H9 (cell line): ENCODE results near the gene IMPA2. TPM values are rescaled to one million over a fixed set of nuclear protein-coding genes. Genes with fewer than 3 reads are reported as not detected.

Source experiments
- DNase-seq: peaks from one replicate; pipeline ENCODE4 v3.0.0-alpha.2; 2017
- H2AFZ ChIP-seq: one replicate; pipeline ENCODE4 v1.6.1; 2013; ENCODE audit warnings: mild to moderate bottlenecking, low read length, control low read depth, moderate library complexity
- H2AK5ac ChIP-seq: 2 replicates; pipeline ENCODE4 v1.6.1; 2013; ENCODE audit warnings: low read length, control low read depth, mixed read lengths; ENCODE audit not compliant: insufficient read length
- H2BK120ac ChIP-seq: one replicate; pipeline ENCODE4 v1.6.1; 2013; ENCODE audit warnings: low read depth, mild to moderate bottlenecking, low read length, control low read depth, inconsistent platforms; ENCODE audit not compliant: poor library complexity, severe bottlenecking
- H2BK12ac ChIP-seq: 2 replicates; pipeline ENCODE4 v1.6.1; 2013; ENCODE audit warnings: low read length, control low read depth, mixed read lengths, low read depth; ENCODE audit not compliant: insufficient read length
- H2BK15ac ChIP-seq: 2 replicates; pipeline ENCODE4 v1.6.1; 2013; ENCODE audit warnings: low read depth, low read length, control low read depth
- H2BK20ac ChIP-seq: one replicate; pipeline ENCODE4 v1.6.1; 2013; ENCODE audit warnings: low read depth, mild to moderate bottlenecking, low read length, control low read depth, inconsistent platforms; ENCODE audit not compliant: poor library complexity, severe bottlenecking
- H2BK5ac ChIP-seq: 2 replicates; pipeline ENCODE4 v1.6.1; 2013; ENCODE audit warnings: low read length, control low read depth, mixed read lengths; ENCODE audit not compliant: insufficient read length
- H3K14ac ChIP-seq: 2 replicates; pipeline ENCODE4 v1.6.1; 2013; ENCODE audit warnings: low read length, control low read depth; ENCODE audit not compliant: insufficient read depth
- H3K18ac ChIP-seq: 2 replicates; pipeline ENCODE4 v1.6.1; 2013; ENCODE audit warnings: low read depth, mild to moderate bottlenecking, mixed read lengths, low read length, control low read depth; ENCODE audit not compliant: insufficient read length
- H3K23ac ChIP-seq: 2 replicates; pipeline ENCODE4 v1.6.1; 2013; ENCODE audit warnings: low read length, control low read depth, mixed read lengths, low read depth; ENCODE audit not compliant: insufficient read length
- H3K23me2 ChIP-seq: 2 replicates; pipeline ENCODE4 v1.6.1; 2013; ENCODE audit warnings: low read depth, mild to moderate bottlenecking, mixed read lengths, low read length, control low read depth; ENCODE audit not compliant: insufficient read length, poor library complexity, severe bottlenecking
- H3K27ac ChIP-seq: 2 replicates; pipeline ENCODE4 v1.5.1; 2013; ENCODE audit warnings: low read length, control low read depth, mixed read lengths, low read depth; ENCODE audit not compliant: insufficient read length
- H3K27me3 ChIP-seq: 2 replicates; pipeline ENCODE4 v1.6.1; 2013; ENCODE audit warnings: low read length, control low read depth, inconsistent platforms; ENCODE audit not compliant: insufficient read depth
- H3K4ac ChIP-seq: 2 replicates; pipeline ENCODE4 v1.6.1; 2013; ENCODE audit warnings: low read depth, mild to moderate bottlenecking, control low read depth, inconsistent platforms, low read length, moderate library complexity
- H3K4me1 ChIP-seq: 2 replicates; pipeline ENCODE4 v1.6.1; 2013; ENCODE audit warnings: low read length, control low read depth, inconsistent platforms; ENCODE audit not compliant: insufficient read depth
- H3K4me2 ChIP-seq: 2 replicates; pipeline ENCODE4 v1.6.1; 2013; ENCODE audit warnings: low read length, control low read depth, mixed read lengths; ENCODE audit not compliant: insufficient read length, insufficient read depth
- H3K56ac ChIP-seq: 2 replicates; pipeline ENCODE4 v1.6.1; 2013; ENCODE audit warnings: low read depth, mild to moderate bottlenecking, mixed read lengths, low read length, control low read depth; ENCODE audit not compliant: insufficient read length
- H3K79me1 ChIP-seq: 2 replicates; pipeline ENCODE4 v1.6.1; 2013; ENCODE audit warnings: low read depth, mild to moderate bottlenecking, moderate library complexity, low read length, control low read depth, inconsistent platforms; ENCODE audit not compliant: insufficient read depth, poor library complexity, severe bottlenecking
- H3K79me2 ChIP-seq: 2 replicates; pipeline ENCODE4 v1.6.1; 2013; ENCODE audit warnings: low read length, control low read depth, inconsistent platforms; ENCODE audit not compliant: insufficient read depth
- H3K9ac ChIP-seq: 2 replicates; pipeline ENCODE4 v1.6.1; 2013; ENCODE audit warnings: low read length, control low read depth, mixed read lengths; ENCODE audit not compliant: insufficient read length; ENCODE audit errors: extremely low read depth
- H3K9me3 ChIP-seq: one replicate; pipeline ENCODE4 v1.6.1; 2013; ENCODE audit warnings: low read depth, low read length, inconsistent platforms; ENCODE audit not compliant: control insufficient read depth
- H3T11ph ChIP-seq: one replicate; pipeline ENCODE4 v1.6.1; 2013; ENCODE audit warnings: mild to moderate bottlenecking, low read length, control low read depth, inconsistent platforms
- H4K20me1 ChIP-seq: one replicate; pipeline ENCODE4 v1.6.1; 2013; ENCODE audit not compliant: control insufficient read depth, insufficient read length, insufficient read depth
- H4K5ac ChIP-seq: 2 replicates; pipeline ENCODE4 v1.6.1; 2013; ENCODE audit warnings: low read depth, mild to moderate bottlenecking, mixed read lengths, low read length, control low read depth; ENCODE audit not compliant: insufficient read length
- H4K8ac ChIP-seq: replicated peaks from 2 replicates; pipeline ENCODE4 v1.6.1; 2013; ENCODE audit warnings: low read length, control low read depth, mixed read lengths, low read depth; ENCODE audit not compliant: insufficient read length
- H4K91ac ChIP-seq: 2 replicates; pipeline ENCODE4 v1.6.1; 2013; ENCODE audit warnings: low read depth, mild to moderate bottlenecking, moderate library complexity, mixed read lengths, low read length, control low read depth; ENCODE audit not compliant: insufficient read length
- H3K27ac Mint-ChIP-seq, 3 experiments: 2 replicates in 2 of 3; 3 replicates in 1 of 3; pipeline ENCODE4 v1.8.0; 2020 to 2021; ENCODE audit warnings: mixed read lengths in 3 of 3, mild to moderate bottlenecking in 1 of 3, moderate library complexity in 1 of 3
- H3K27me3 Mint-ChIP-seq: 2 replicates; pipeline ENCODE4 v1.8.0; 2021; ENCODE audit warnings: low read depth, mild to moderate bottlenecking, moderate library complexity, mixed read lengths
- H3K36me3 Mint-ChIP-seq, 3 experiments: 2 replicates in 2 of 3; 3 replicates in 1 of 3; pipeline ENCODE4 v1.8.0; 2020 to 2021; ENCODE audit warnings: low read depth in 3 of 3, mixed read lengths in 3 of 3; ENCODE audit not compliant: insufficient read depth in 1 of 3
- H3K4me1 Mint-ChIP-seq, 2 experiments: 2 replicates each; pipeline ENCODE4 v1.8.0; 2020; ENCODE audit warnings: mixed read lengths in 2 of 2
- H3K4me3 Mint-ChIP-seq, 2 experiments: 2 replicates in 1 of 2; 3 replicates in 1 of 2; pipeline ENCODE4 v1.8.0; 2020 to 2021; ENCODE audit warnings: mild to moderate bottlenecking in 2 of 2, mixed read lengths in 2 of 2, moderate library complexity in 1 of 2
- H3K9me3 Mint-ChIP-seq, 2 experiments: 2 replicates in 1 of 2; 3 replicates in 1 of 2; pipeline ENCODE4 v1.8.0; 2020; ENCODE audit warnings: mild to moderate bottlenecking in 2 of 2, mixed read lengths in 2 of 2, moderate library complexity in 1 of 2
- CTCF ChIP-seq: fragments of 200-600 bp; sonication (generic); conservative IDR thresholded peaks from 3 replicates; pipeline ENCODE4 v1.8.0; 2021; ENCODE audit warnings: antibody characterized with exemption, mild to moderate bottlenecking
- WGBS: extraction: QIAGEN DNeasy Blood & Tissue Kit; methylation state at CpG from one replicate; pipeline ENCODE4 v1.1.7; 2013; ENCODE audit warnings: missing lambda C conversion rate, low lambda C conversion rate, mixed read lengths; ENCODE audit not compliant: insufficient read length; ENCODE audit errors: extremely low coverage; 5-methylcytosine and 5-hydroxymethylcytosine counted together
- total RNA-seq: library from RNA; stranded (reverse); gene quantifications from 2 replicates; pipeline ENCODE4 v1.2.1, GENCODE V29; 2021

Gene IMPA2
- total RNA-seq, 1 experiment from 2014 or later: 73.8 TPM

- Histone ChIP-seq H3K9ac (peak overlapping the region; percentile 15), H3K23ac (no peak overlapping the region), H2BK15ac (no peak overlapping the region), H3K23me2 (peaks cover 8% of the 10 kb centered on the region), H2BK20ac (no peak overlapping the region), H2AFZ (no peak overlapping the region), H3K4ac (no peak overlapping the region), H2BK12ac (no peak overlapping the region), H3K18ac (no peak overlapping the region), H3K79me2 (peaks cover 18% of the 10 kb centered on the region; the same call in 1 of the 2 replicates), H2AK5ac (no peak overlapping the region), H3K56ac (no peak overlapping the region), H2BK120ac (no peak overlapping the region), H3K9me3 (no peaks in the 10 kb centered on the region), H3K27me3 (no peaks in the 10 kb centered on the region), H3T11ph (no peak overlapping the region), H4K8ac (no peak overlapping the region), H3K4me2 (peak overlapping the region; percentile 72), H4K20me1 (no peaks in the 10 kb centered on the region), H3K4me1 (peaks cover 19% of the 10 kb centered on the region), H3K79me1 (peaks cover 3% of the 10 kb centered on the region), H4K5ac (no peak overlapping the region), H2BK5ac (no peak overlapping the region), H3K14ac (no peak overlapping the region), H3K27ac (no peak overlapping the region), H4K91ac (no peak overlapping the region)
- no peak for DNase-seq
- Mint-ChIP-seq H3K27ac (no peak overlapping the region; a peak in 1 of 7 replicates), H3K36me3 (peaks cover 4 to 18% (median 5%) of the 10 kb centered on the region in 3 experiments), H3K4me1 (peaks cover 47 to 59% of the 10 kb centered on the region in 2 experiments), H3K27me3 (no peaks in the 10 kb centered on the region; the same call in 1 of the 2 replicates), H3K9me3 (no peaks in the 10 kb centered on the region), H3K4me3 (peak overlapping the region; percentile 87 to 97)
- no CpG with 5 or more reads among the region's 4 CpGs for WGBS
- TF ChIP-seq CTCF: no peak
Observed at GRCh38 chr18:11982981-11983380, 1.7 kb downstream of the IMPA2 start.
